ENCODE measurements around the gene KNDC1.

- TF ChIP-seq SP1 (IDR thresholded peaks at IDR 0.05) (no peak), FOXM1 (IDR thresholded peaks at IDR 0.05; ENCODE audit: borderline replicate concordance) (no peak), ELF4 (IDR thresholded peaks at IDR 0.05) (no peak), BHLHE40 (IDR thresholded peaks at IDR 0.05; ENCODE audit: borderline replicate concordance) (no peak), HDGF (IDR thresholded peaks at IDR 0.05; ENCODE audit: borderline replicate concordance) (no peak), CTBP1 (IDR thresholded peaks at IDR 0.05; ENCODE audit: borderline replicate concordance) (no peak)
These were observed 64.8 kb downstream of the KNDC1 start for GRCh38 chr10:133224756-133225372.

Data from HEK293T (cell line).